Mesothelial cell of epicardium (in vitro differentiated cells): Measurements from ENCODE around the gene ADD1. TPM values are rescaled to one million over a fixed set of nuclear protein-coding genes. Genes with fewer than 3 reads are reported as not detected.
A peak's percentile ranks its signal among the peaks of the same experiment; 100 is the strongest.

Source experiments
- DNase-seq, 2 experiments: peaks; one replicate each; pipeline ENCODE4 v3.0.0; 2021; ENCODE audit warnings: low spot score in 2 of 2; ENCODE audit not compliant: unreplicated experiment in 2 of 2
- H3K27ac Mint-ChIP-seq: 2 replicates; pipeline ENCODE4 v1.8.0; 2021; ENCODE audit warnings: mixed read lengths
- H3K27me3 Mint-ChIP-seq: 2 replicates; pipeline ENCODE4 v1.8.0; 2021; ENCODE audit warnings: low read depth, mixed read lengths
- H3K36me3 Mint-ChIP-seq: 2 replicates; pipeline ENCODE4 v1.8.0; 2021; ENCODE audit warnings: mixed read lengths
- H3K4me1 Mint-ChIP-seq: 2 replicates; pipeline ENCODE4 v1.8.0; 2021; ENCODE audit warnings: mixed read lengths
- H3K4me3 Mint-ChIP-seq: 2 replicates; pipeline ENCODE4 v1.8.0; 2021; ENCODE audit warnings: mild to moderate bottlenecking, moderate library complexity, mixed read lengths
- H3K9me3 Mint-ChIP-seq: 2 replicates; pipeline ENCODE4 v1.8.0; 2021; ENCODE audit warnings: mixed read lengths
- total RNA-seq: library from RNA; stranded (reverse); gene quantifications from 3 replicates; pipeline ENCODE4 v1.2.1, GENCODE V29; 2021
- TF ChIP-seq, protein P1 (sequence below): fragments of 200-600 bp; sonication (generic); IDR thresholded peaks from one replicate; pipeline ENCODE4 v1.5.0; 2021; ENCODE audit warnings: antibody characterized with exemption; ENCODE audit not compliant: unreplicated experiment

The ADD1 gene
- total RNA-seq, 1 donor from 2014 or later = 297 TPM

- H3K27me3 Mint-ChIP-seq = no peaks in the 10 kb centered on the region
- no peak overlapping the region for H3K27ac Mint-ChIP-seq
- H3K36me3 Mint-ChIP-seq = peaks cover 13% of the 10 kb centered on the region
- H3K9me3 Mint-ChIP-seq = no peaks in the 10 kb centered on the region
- H3K4me3 Mint-ChIP-seq = no peak overlapping the region
- TF ChIP-seq, protein P1, sequence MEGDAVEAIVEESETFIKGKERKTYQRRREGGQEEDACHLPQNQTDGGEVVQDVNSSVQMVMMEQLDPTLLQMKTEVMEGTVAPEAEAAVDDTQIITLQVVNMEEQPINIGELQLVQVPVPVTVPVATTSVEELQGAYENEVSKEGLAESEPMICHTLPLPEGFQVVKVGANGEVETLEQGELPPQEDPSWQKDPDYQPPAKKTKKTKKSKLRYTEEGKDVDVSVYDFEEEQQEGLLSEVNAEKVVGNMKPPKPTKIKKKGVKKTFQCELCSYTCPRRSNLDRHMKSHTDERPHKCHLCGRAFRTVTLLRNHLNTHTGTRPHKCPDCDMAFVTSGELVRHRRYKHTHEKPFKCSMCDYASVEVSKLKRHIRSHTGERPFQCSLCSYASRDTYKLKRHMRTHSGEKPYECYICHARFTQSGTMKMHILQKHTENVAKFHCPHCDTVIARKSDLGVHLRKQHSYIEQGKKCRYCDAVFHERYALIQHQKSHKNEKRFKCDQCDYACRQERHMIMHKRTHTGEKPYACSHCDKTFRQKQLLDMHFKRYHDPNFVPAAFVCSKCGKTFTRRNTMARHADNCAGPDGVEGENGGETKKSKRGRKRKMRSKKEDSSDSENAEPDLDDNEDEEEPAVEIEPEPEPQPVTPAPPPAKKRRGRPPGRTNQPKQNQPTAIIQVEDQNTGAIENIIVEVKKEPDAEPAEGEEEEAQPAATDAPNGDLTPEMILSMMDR = no peak
- no peaks in the 10 kb centered on the region for H3K4me1 Mint-ChIP-seq
- DNase-seq = peak in 1 of 2 experiments; percentile 30
These were observed 10.5 kb upstream of the ADD1 start for GRCh38 chr4:2832981-2833670.

- no peak overlapping the region for H3K27ac Mint-ChIP-seq
- H3K27me3 Mint-ChIP-seq = no peaks in the 10 kb centered on the region
- H3K36me3 Mint-ChIP-seq = peaks cover 10% of the 10 kb centered on the region
- TF ChIP-seq, protein P1 = no peak
- H3K9me3 Mint-ChIP-seq = no peaks in the 10 kb centered on the region
- no peaks in the 10 kb centered on the region for H3K4me1 Mint-ChIP-seq
- peak in 1 of 2 experiments; percentile 24 for DNase-seq
- no peak overlapping the region for H3K4me3 Mint-ChIP-seq
These were observed 10.0 kb upstream of the ADD1 start for GRCh38 chr4:2833671-2834000.

GRCh38 chr4:2834001-2834921, 9.4 kb upstream of the ADD1 start:
- no peak overlapping the region for H3K27ac Mint-ChIP-seq
- H3K36me3 Mint-ChIP-seq = peaks cover 5% of the 10 kb centered on the region
- H3K4me3 Mint-ChIP-seq = no peak overlapping the region
- H3K4me1 Mint-ChIP-seq = no peaks in the 10 kb centered on the region
- H3K27me3 Mint-ChIP-seq = no peaks in the 10 kb centered on the region
- peak in 1 of 2 experiments; percentile 30 for DNase-seq
- no peaks in the 10 kb centered on the region for H3K9me3 Mint-ChIP-seq
- TF ChIP-seq, protein P1 = no peak

GRCh38 chr4:2835978-2836377, 7.7 kb upstream of the ADD1 start:
- peaks cover 8% of the 10 kb centered on the region for H3K9me3 Mint-ChIP-seq
- no peaks in the 10 kb centered on the region for H3K4me1 Mint-ChIP-seq
- H3K4me3 Mint-ChIP-seq = no peak overlapping the region
- TF ChIP-seq, protein P1 = no peak
- H3K36me3 Mint-ChIP-seq = peaks cover 12% of the 10 kb centered on the region
- DNase-seq = no peak
- H3K27ac Mint-ChIP-seq = no peak overlapping the region
- no peaks in the 10 kb centered on the region for H3K27me3 Mint-ChIP-seq

DNA sequence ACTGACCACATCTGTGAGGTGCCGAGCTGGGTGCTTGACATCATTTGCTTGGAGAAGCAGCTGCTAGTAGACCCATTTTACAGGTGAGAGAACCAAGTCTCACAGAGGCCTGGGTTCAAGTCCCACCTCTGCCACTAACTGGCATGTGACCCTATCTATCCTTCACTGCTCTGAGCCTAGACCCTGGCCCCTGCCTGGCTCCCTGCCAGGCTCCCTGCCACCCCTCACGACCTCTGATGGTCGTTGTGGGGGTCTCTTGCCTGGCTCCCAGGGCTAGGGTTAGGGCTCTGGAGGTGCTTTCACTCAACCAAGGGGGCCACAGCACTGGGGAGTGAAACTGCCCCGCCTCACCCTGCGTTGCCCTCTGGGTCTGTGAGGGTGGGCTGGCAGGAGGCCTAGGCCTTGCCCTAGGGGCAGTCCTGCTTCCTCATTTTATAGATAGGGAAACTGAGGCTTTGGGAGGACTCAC, 7.2 kb upstream of the ADD1 start:
- H3K36me3 Mint-ChIP-seq = peaks cover 13% of the 10 kb centered on the region
- no peak for DNase-seq
- no peaks in the 10 kb centered on the region for H3K27me3 Mint-ChIP-seq
- peaks cover 10% of the 10 kb centered on the region for H3K9me3 Mint-ChIP-seq
- TF ChIP-seq, protein P1 = no peak
- H3K27ac Mint-ChIP-seq = no peak overlapping the region
- no peak overlapping the region for H3K4me3 Mint-ChIP-seq
- H3K4me1 Mint-ChIP-seq = no peaks in the 10 kb centered on the region
